ENCODE data around the gene TMEM50B. TPM values are rescaled to one million over a fixed set of nuclear protein-coding genes. Genes with fewer than 3 reads are reported as not detected.

The TMEM50B gene
- polyA plus RNA-seq, 4 donors = 49.1 to 85.3 (median 56.4) TPM

DNA sequence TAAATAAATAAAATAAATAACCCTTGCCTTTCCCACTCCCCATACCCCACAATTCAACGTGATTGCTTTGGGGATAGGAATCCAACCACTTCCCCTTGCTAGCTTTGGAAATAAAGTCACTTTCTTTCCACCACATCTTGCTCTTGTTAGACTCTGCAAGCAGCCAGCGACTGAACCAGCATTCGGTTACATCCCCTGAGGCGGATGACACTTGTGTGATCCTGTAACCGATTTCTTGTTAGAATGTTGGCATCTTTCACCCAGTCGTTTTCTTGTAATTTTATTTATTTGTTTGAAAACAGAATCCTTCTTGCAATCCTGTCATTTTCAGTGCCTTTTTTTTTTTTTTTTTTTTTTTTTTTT, 78.2 kb downstream of the TMEM50B start:
- no peak for DNase-seq (ENCODE audit: low read depth in 4 of 4, low spot score in 2 of 4)

Other genes with a start within 250 kb of the TMEM50B start
- 10 to 100 TPM; 28.4 to 35.3 (median 30.9) TPM for gene IL10RB, start 213.6 kb downstream of the TMEM50B start, polyA plus RNA-seq (ENCODE audit: insufficient read length in 4 of 4)
- gene IFNAR1, start 155.0 kb downstream of the TMEM50B start, polyA plus RNA-seq (ENCODE audit: insufficient read length in 4 of 4) = 10 to 100 TPM; 33.2 to 37.2 (median 36.5) TPM
- 10 to 100 TPM; 70.1 to 88.0 (median 80.2) TPM for gene IFNGR2, start 76.6 kb downstream of the TMEM50B start, polyA plus RNA-seq (ENCODE audit: insufficient read length in 4 of 4)
- 1 to 10 TPM; 4.3 to 6.1 (median 5.6) TPM for gene DNAJC28, start 11.7 kb upstream of the TMEM50B start, polyA plus RNA-seq (ENCODE audit: insufficient read length in 4 of 4)
- gene GART, start 62.1 kb upstream of the TMEM50B start, polyA plus RNA-seq (ENCODE audit: insufficient read length in 4 of 4) = 10 to 100 TPM; 63.2 to 95.0 (median 75.1) TPM
- 100 to 1,000 TPM; 259 to 402 (median 330) TPM for gene SON, start 63.1 kb upstream of the TMEM50B start, polyA plus RNA-seq (ENCODE audit: insufficient read length in 4 of 4)
- gene DONSON, start 108.7 kb upstream of the TMEM50B start, polyA plus RNA-seq (ENCODE audit: insufficient read length in 4 of 4) = 10 to 100 TPM; 27.9 to 48.2 (median 35.8) TPM
- 10 to 100 TPM; 54.8 to 79.4 (median 60.6) TPM for gene CRYZL1, start 161.8 kb upstream of the TMEM50B start, polyA plus RNA-seq (ENCODE audit: insufficient read length in 4 of 4)
- gene ITSN1, start 162.5 kb upstream of the TMEM50B start, polyA plus RNA-seq (ENCODE audit: insufficient read length in 4 of 4) = 10 to 100 TPM; 36.8 to 57.2 (median 46.8) TPM

All from left renal cortex interstitium (tissue), 4 donors.